Osteoblast (primary cell): ENCODE measurements around the gene CDK5RAP2. TPM values are rescaled to one million over a fixed set of nuclear protein-coding genes. Genes with fewer than 3 reads are reported as not detected.

Source experiments
- DNase-seq: peaks from one replicate; pipeline ENCODE4 v3.0.0; 2011; ENCODE audit warnings: low spot score, mixed read lengths; ENCODE audit not compliant: insufficient read length; ENCODE audit errors: missing footprints
- H2AFZ ChIP-seq: 2 replicates; pipeline ENCODE4 v1.6.0; 2011; ENCODE audit warnings: mild to moderate bottlenecking, low read length
- H3K27ac ChIP-seq: 2 replicates; pipeline ENCODE4 v1.5.1; 2011; ENCODE audit warnings: mild to moderate bottlenecking, low read depth, low read length, moderate library complexity
- H3K27me3 ChIP-seq: 2 replicates; pipeline ENCODE4 v1.6.0; 2012; ENCODE audit warnings: mild to moderate bottlenecking, control low read depth, inconsistent platforms, low read length, moderate library complexity; ENCODE audit not compliant: insufficient read depth
- H3K36me3 ChIP-seq: 2 replicates; pipeline ENCODE4 v1.5.1; 2011; ENCODE audit warnings: mild to moderate bottlenecking, low read length, control low read depth, moderate library complexity; ENCODE audit not compliant: insufficient read depth
- H3K4me1 ChIP-seq: 2 replicates; pipeline ENCODE4 v1.5.1; 2011; ENCODE audit warnings: mild to moderate bottlenecking, low read length, control low read depth, moderate library complexity; ENCODE audit not compliant: insufficient read depth
- H3K4me2 ChIP-seq: 2 replicates; pipeline ENCODE4 v1.6.0; 2011; ENCODE audit warnings: mild to moderate bottlenecking, low read length; ENCODE audit not compliant: insufficient read depth
- H3K4me3 ChIP-seq: fragments of 200-600 bp; sonication (generic); 3 replicates; pipeline ENCODE4 v1.5.1; 2012; ENCODE audit warnings: mild to moderate bottlenecking, low read length, inconsistent platforms; ENCODE audit not compliant: insufficient read depth
- H3K79me2 ChIP-seq: 2 replicates; pipeline ENCODE4 v1.6.0; 2012; ENCODE audit warnings: mild to moderate bottlenecking, low read length, control low read depth, inconsistent platforms; ENCODE audit not compliant: insufficient read depth
- H3K9me3 ChIP-seq: 2 replicates; pipeline ENCODE4 v1.5.1; 2011; ENCODE audit warnings: low read depth, low read length, control low read depth
- H4K20me1 ChIP-seq: 2 replicates; pipeline ENCODE4 v1.6.0; 2012; ENCODE audit warnings: mild to moderate bottlenecking, low read length, control low read depth; ENCODE audit not compliant: insufficient read depth
- total RNA-seq: library from RNA; depleted of rRNA; stranded (reverse); fragments of >200 nt; gene quantifications from 2 replicates; pipeline ENCODE4 v1.2.3, GENCODE V29; 2012
- TF ChIP-seq, protein P1 (sequence below): IDR thresholded peaks from 2 replicates; pipeline ENCODE4 v1.5.1; 2011; ENCODE audit warnings: mild to moderate bottlenecking, low read depth, low read length, moderate library complexity; ENCODE audit errors: extremely low read depth

Gene CDK5RAP2
- total RNA-seq, 1 donor, result 59.7 TPM

DNA sequence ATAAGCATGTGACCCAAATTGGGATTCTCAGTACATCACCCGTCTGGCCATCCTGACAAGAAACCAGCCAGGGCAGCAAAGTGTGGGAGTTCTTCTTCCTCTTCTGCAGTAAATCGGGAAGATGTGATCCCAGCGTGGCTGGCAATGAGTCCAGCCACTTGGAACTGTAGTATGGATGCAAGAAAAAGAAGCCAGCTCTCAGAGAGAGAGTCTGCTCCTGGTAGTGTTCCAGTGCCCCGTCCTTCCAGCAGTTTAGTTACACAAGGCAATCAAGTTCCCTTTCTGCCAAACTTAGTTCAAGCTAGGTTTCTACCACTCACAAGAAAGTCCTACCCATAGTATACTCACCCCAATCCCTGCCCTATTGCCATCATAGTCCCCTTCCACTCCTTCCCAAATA lies 65.6 kb downstream of the CDK5RAP2 start:
- TF ChIP-seq, protein P1, sequence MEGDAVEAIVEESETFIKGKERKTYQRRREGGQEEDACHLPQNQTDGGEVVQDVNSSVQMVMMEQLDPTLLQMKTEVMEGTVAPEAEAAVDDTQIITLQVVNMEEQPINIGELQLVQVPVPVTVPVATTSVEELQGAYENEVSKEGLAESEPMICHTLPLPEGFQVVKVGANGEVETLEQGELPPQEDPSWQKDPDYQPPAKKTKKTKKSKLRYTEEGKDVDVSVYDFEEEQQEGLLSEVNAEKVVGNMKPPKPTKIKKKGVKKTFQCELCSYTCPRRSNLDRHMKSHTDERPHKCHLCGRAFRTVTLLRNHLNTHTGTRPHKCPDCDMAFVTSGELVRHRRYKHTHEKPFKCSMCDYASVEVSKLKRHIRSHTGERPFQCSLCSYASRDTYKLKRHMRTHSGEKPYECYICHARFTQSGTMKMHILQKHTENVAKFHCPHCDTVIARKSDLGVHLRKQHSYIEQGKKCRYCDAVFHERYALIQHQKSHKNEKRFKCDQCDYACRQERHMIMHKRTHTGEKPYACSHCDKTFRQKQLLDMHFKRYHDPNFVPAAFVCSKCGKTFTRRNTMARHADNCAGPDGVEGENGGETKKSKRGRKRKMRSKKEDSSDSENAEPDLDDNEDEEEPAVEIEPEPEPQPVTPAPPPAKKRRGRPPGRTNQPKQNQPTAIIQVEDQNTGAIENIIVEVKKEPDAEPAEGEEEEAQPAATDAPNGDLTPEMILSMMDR, result no peak
- no peaks in the 10 kb centered on the region for H3K4me1 ChIP-seq
- no peaks in the 10 kb centered on the region for H3K27me3 ChIP-seq
- no peak overlapping the region for H3K4me2 ChIP-seq
- no peaks in the 10 kb centered on the region for H3K9me3 ChIP-seq
- no peak overlapping the region for H2AFZ ChIP-seq
- no peak overlapping the region for H3K27ac ChIP-seq
- no peak overlapping the region for H3K4me3 ChIP-seq
- H4K20me1 ChIP-seq, result no peaks in the 10 kb centered on the region
- no peaks in the 10 kb centered on the region for H3K79me2 ChIP-seq
- peaks cover 31% of the 10 kb centered on the region for H3K36me3 ChIP-seq
- no peak for DNase-seq

DNA sequence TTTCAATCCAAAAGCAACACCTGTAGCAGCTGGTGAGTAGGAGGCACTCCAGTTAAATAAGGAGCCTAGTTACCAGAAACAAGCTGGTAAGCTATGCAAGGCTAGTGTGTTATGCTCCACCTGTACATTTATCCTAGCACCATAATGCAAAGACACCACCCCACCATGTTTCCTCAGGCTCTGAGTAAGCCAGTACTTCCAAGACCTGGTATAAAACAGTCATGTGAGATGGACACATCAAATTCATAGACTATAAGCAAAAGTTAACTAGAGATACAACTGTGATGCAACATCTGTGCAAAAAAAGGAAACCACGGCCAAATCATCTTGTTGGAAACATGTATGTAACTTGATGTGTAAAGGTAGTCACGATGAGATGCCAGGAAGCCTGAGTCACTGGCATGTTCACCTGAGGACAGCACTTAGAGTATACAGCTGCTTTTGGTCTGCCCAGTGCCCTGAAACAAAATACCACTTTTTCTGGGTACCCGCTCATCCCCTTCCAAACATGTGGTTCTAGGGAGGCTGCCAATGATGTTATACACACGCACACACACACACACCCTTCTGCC lies 66.1 kb downstream of the CDK5RAP2 start:
- H3K79me2 ChIP-seq, result no peaks in the 10 kb centered on the region
- H3K36me3 ChIP-seq, result peaks cover 31% of the 10 kb centered on the region
- no peaks in the 10 kb centered on the region for H4K20me1 ChIP-seq
- no peak overlapping the region for H3K4me3 ChIP-seq
- H3K27ac ChIP-seq, result no peak overlapping the region
- H3K4me2 ChIP-seq, result no peak overlapping the region
- H2AFZ ChIP-seq, result no peak overlapping the region
- no peaks in the 10 kb centered on the region for H3K9me3 ChIP-seq
- no peaks in the 10 kb centered on the region for H3K27me3 ChIP-seq
- no peaks in the 10 kb centered on the region for H3K4me1 ChIP-seq
- TF ChIP-seq, protein P1, result no peak
- no peak for DNase-seq

DNA sequence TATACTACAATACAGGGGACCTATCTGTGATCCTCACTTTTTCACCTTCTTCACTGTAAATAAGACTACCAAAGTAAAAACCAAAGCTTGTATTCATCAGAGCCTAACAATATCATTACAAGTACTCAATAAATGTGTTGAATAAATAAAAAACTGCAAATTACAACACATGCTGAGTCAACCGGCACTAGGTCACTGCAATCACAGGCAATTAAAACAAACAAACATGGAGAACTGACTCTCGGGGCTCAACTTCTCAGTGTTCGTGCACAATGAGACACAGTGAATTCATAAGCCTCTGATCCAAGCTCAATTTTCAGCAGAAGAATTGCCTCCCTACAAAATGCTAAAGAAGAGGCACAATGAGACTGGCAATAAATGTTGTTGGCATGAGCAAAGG lies 69.2 kb downstream of the CDK5RAP2 start:
- Histone ChIP-seq H3K4me3 (no peak overlapping the region), H3K4me2 (no peak overlapping the region), H3K36me3 (peaks cover 20% of the 10 kb centered on the region), H3K4me1 (no peaks in the 10 kb centered on the region), H3K79me2 (no peaks in the 10 kb centered on the region), H3K9me3 (no peaks in the 10 kb centered on the region), H3K27me3 (no peaks in the 10 kb centered on the region), H4K20me1 (no peaks in the 10 kb centered on the region), H3K27ac (no peak overlapping the region), H2AFZ (no peak overlapping the region)
- TF ChIP-seq, protein P1, result no peak
- no peak for DNase-seq

DNA sequence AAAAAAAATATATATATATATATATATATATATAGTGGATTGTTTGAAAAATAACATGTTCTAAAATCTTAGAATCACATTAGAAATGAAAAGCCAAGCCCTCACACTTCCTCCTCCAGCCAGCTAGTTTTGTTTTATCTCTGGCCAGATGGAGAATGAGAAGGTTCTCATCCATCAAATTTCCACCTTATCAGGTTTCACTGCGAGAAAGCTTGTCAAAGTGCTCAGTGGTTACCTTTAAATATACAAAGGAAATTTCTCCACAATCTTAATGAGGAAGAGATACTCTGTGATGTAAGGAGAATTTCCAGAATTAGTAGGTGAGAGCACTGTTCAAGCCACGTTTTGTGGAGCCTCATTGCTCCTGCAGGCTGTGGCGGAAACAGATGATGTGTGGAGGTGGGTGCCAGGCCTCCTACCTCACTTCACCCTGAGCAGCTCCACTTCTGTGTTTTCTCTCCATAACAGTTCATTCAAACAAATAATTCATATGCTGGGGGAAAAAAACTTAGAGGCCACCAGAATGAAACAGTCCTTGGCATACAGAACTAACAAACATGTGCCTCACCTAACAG lies 71.9 kb downstream of the CDK5RAP2 start:
- Histone ChIP-seq H3K4me1 (no peaks in the 10 kb centered on the region), H3K27ac (no peak overlapping the region), H3K79me2 (no peaks in the 10 kb centered on the region), H3K27me3 (no peaks in the 10 kb centered on the region), H3K36me3 (peaks cover 7% of the 10 kb centered on the region), H2AFZ (no peak overlapping the region), H3K4me3 (no peak overlapping the region), H3K9me3 (no peaks in the 10 kb centered on the region), H3K4me2 (no peak overlapping the region), H4K20me1 (no peaks in the 10 kb centered on the region)
- no peak for DNase-seq
- TF ChIP-seq, protein P1, result no peak
